ENCODE measurements around the gene NOTUM. TPM values are rescaled to one million over a fixed set of nuclear protein-coding genes. Genes with fewer than 3 reads are reported as not detected.

The NOTUM gene
- total RNA-seq, 1 donor from 2014 or later = 1.7 TPM

- Mint-ChIP-seq H3K4me1 (ENCODE audit: low read depth, unreplicated experiment) (peaks cover 3% of the 10 kb centered on the region), H3K4me3 (ENCODE audit: unreplicated experiment) (no peak overlapping the region), H3K36me3 (ENCODE audit: low read depth, unreplicated experiment) (no peaks in the 10 kb centered on the region), H3K27ac (ENCODE audit: unreplicated experiment) (no peak overlapping the region), H3K9me3 (ENCODE audit: unreplicated experiment) (no peaks in the 10 kb centered on the region), H3K27me3 (ENCODE audit: low read depth, unreplicated experiment) (peaks cover 15% of the 10 kb centered on the region)
- DNase-seq (ENCODE audit: low read depth) (no peak), FAIRE-seq (no peak)
- no peaks in the 10 kb centered on the region for H3K36me3 ChIP-seq (ENCODE audit: insufficient read depth, low read length)
- no peaks in the 10 kb centered on the region for H3K4me1 ChIP-seq (ENCODE audit: insufficient read depth, low read length)
- no peak for TF ChIP-seq EZH2 (IDR thresholded peaks at IDR 0.05; ENCODE audit: insufficient read depth, low read length)
- TF ChIP-seq CTCF (IDR thresholded peaks at IDR 0.05; ENCODE audit: insufficient read depth, low read depth, low read length) = no peak
- no peak overlapping the region for H2AFZ ChIP-seq (ENCODE audit: low read depth, low read length)
- no peaks in the 10 kb centered on the region for H3K79me2 ChIP-seq (ENCODE audit: insufficient read depth, low read length)
- no peaks in the 10 kb centered on the region for H3K9me3 ChIP-seq (ENCODE audit: insufficient read depth, low read depth, low read length)
- no peak overlapping the region for H3K4me2 ChIP-seq (ENCODE audit: low read length)
- H3K4me3 ChIP-seq (ENCODE audit: insufficient read depth, low read depth, low read length) = no peak overlapping the region
- no peaks in the 10 kb centered on the region for H3K27me3 ChIP-seq (ENCODE audit: insufficient read depth, low read length)
- H3K27ac ChIP-seq (ENCODE audit: low read depth, low read length) = no peak overlapping the region
- H4K20me1 ChIP-seq (ENCODE audit: insufficient read depth, low read length) = no peaks in the 10 kb centered on the region
- H3K9ac ChIP-seq (ENCODE audit: low read length) = no peak overlapping the region
Observed at GRCh38 chr17:81951785-81952684, 9.0 kb downstream of the NOTUM start.

GRCh38 chr17:81950501-81950900 is 10.5 kb downstream of the NOTUM start:
- FAIRE-seq (no peak), DNase-seq (ENCODE audit: low read depth) (no peak)
- H3K4me3 Mint-ChIP-seq (ENCODE audit: unreplicated experiment) = no peak overlapping the region
- no peak overlapping the region for H2AFZ ChIP-seq (ENCODE audit: low read depth, low read length)
- H3K9ac ChIP-seq (ENCODE audit: low read length) = no peak overlapping the region
- H3K79me2 ChIP-seq (ENCODE audit: insufficient read depth, low read length) = no peaks in the 10 kb centered on the region
- no peaks in the 10 kb centered on the region for H3K4me1 Mint-ChIP-seq (ENCODE audit: low read depth, unreplicated experiment)
- TF ChIP-seq EZH2 (IDR thresholded peaks at IDR 0.05; ENCODE audit: insufficient read depth, low read length) (no peak), CTCF (IDR thresholded peaks at IDR 0.05; ENCODE audit: insufficient read depth, low read depth, low read length) (no peak)
- no peaks in the 10 kb centered on the region for H3K36me3 ChIP-seq (ENCODE audit: insufficient read depth, low read length)
- no peaks in the 10 kb centered on the region for H4K20me1 ChIP-seq (ENCODE audit: insufficient read depth, low read length)
- H3K36me3 Mint-ChIP-seq (ENCODE audit: low read depth, unreplicated experiment) = no peaks in the 10 kb centered on the region
- H3K9me3 ChIP-seq (ENCODE audit: insufficient read depth, low read depth, low read length) = no peaks in the 10 kb centered on the region
- H3K9me3 Mint-ChIP-seq (ENCODE audit: unreplicated experiment) = no peaks in the 10 kb centered on the region
- peaks cover 10% of the 10 kb centered on the region for H3K27me3 Mint-ChIP-seq (ENCODE audit: low read depth, unreplicated experiment)
- H3K4me1 ChIP-seq (ENCODE audit: insufficient read depth, low read length) = no peaks in the 10 kb centered on the region
- no peaks in the 10 kb centered on the region for H3K27me3 ChIP-seq (ENCODE audit: insufficient read depth, low read length)
- no peak overlapping the region for H3K27ac ChIP-seq (ENCODE audit: low read depth, low read length)
- H3K4me3 ChIP-seq (ENCODE audit: insufficient read depth, low read depth, low read length) = no peak overlapping the region
- no peak overlapping the region for H3K27ac Mint-ChIP-seq (ENCODE audit: unreplicated experiment)
- no peak overlapping the region for H3K4me2 ChIP-seq (ENCODE audit: low read length)
